ENCODE measurements around the gene TOM1L2. TPM values are rescaled to one million over a fixed set of nuclear protein-coding genes. Genes with fewer than 3 reads are reported as not detected.

TOM1L2 gene
- total and polyA plus RNA-seq, 2 of the 4 experiments (the other 2 are of a cell fraction): 34.4 to 51.7 TPM

- in situ Hi-C loops (cut with MboI; ENCODE audit: low sequenced_read_pairs): no loop called here
- 80% methylated on average over 3 of the region's 9 CpGs; no CpG with 5 or more reads in 1 of the 2 experiments for WGBS, 2 experiments (ENCODE audit: extremely low coverage in 2 of 2, insufficient read length in 1 of 2)
- peaks cover 2% of the 10 kb centered on the region; the same call in 1 of the 2 replicates for H3K4me1 ChIP-seq (ENCODE audit: control insufficient read depth, insufficient read depth, low read length)
- H3K23ac ChIP-seq (ENCODE audit: low read depth, low read length): no peak overlapping the region
- no peaks in the 10 kb centered on the region; the same call in 1 of the 2 replicates for H3K27me3 ChIP-seq (ENCODE audit: control insufficient read depth, insufficient read depth, low read length)
- no peak overlapping the region for H3K4ac ChIP-seq (ENCODE audit: low read depth, low read length)
- H4K20me1 ChIP-seq (ENCODE audit: insufficient read depth, low read length): no peaks in the 10 kb centered on the region
- ATAC-seq (ENCODE audit: low read depth): no peak
- H3K18ac ChIP-seq (ENCODE audit: low read depth, low read length): no peak overlapping the region
- no peak overlapping the region for H4K5ac ChIP-seq (ENCODE audit: low read depth, low read length)
- no peak overlapping the region for H3K27ac ChIP-seq (ENCODE audit: insufficient read depth, low read length)
- H3K4me2 ChIP-seq (ENCODE audit: low read depth, low read length): no peak overlapping the region
- no peak overlapping the region for H2AK5ac ChIP-seq (ENCODE audit: low read depth, low read length)
- no peak overlapping the region for H2BK120ac ChIP-seq (ENCODE audit: low read depth, low read length)
- no peak overlapping the region for H3K9ac ChIP-seq (ENCODE audit: low read depth, low read length)
- H3K4me3 ChIP-seq (ENCODE audit: insufficient read depth, low read depth, low read length): no peak overlapping the region
- DNase-seq: no peak
- H2BK5ac ChIP-seq (ENCODE audit: low read depth, low read length, poor library complexity, severe bottlenecking): no peak overlapping the region
- H4K8ac ChIP-seq (ENCODE audit: low read depth in 2 of 2, low read length in 2 of 2): no peak overlapping the region
- intact Hi-C loops (cut with micrococcal nuclease): no loop called here
- ChIA-PET POLR2A (ENCODE audit: unreplicated experiment) (no interaction called here), CTCF (no interaction called here)
- H2AK9ac ChIP-seq (replicated peaks; ENCODE audit: low read depth, low read length, poor library complexity): no peak overlapping the region
- H3K36me3 ChIP-seq (ENCODE audit: control insufficient read depth, insufficient read depth, low read length): no peaks in the 10 kb centered on the region
- no peak overlapping the region for H3K14ac ChIP-seq (replicated peaks; ENCODE audit: low read depth, low read length)
- no peak overlapping the region for H2AFZ ChIP-seq (replicated peaks; ENCODE audit: low read length, poor library complexity)
- no peak overlapping the region for H2BK20ac ChIP-seq (ENCODE audit: low read depth, low read length)
- dilution Hi-C loops (cut with HindIII; ENCODE audit: low sequenced_read_pairs, unreplicated experiment): no loop called here
- H4K91ac ChIP-seq (ENCODE audit: insufficient read depth, low read depth, low read length): no peak overlapping the region
- no peaks in the 10 kb centered on the region for H3K9me1 ChIP-seq (ENCODE audit: insufficient read depth, low read length)
- H2BK15ac ChIP-seq (ENCODE audit: low read depth, low read length): no peak overlapping the region
- H3K56ac ChIP-seq (ENCODE audit: extremely low read depth, insufficient read depth, low read length): no peak overlapping the region
- no peaks in the 10 kb centered on the region for H3K79me1 ChIP-seq (ENCODE audit: low read depth in 1 of 2, low read length in 2 of 2)
- H3K9me3 ChIP-seq (ENCODE audit: control insufficient read depth, insufficient read depth, low read length): no peaks in the 10 kb centered on the region
- BruUV-seq (replicated peaks): no TSS peak
- TF ChIP-seq, protein P1, sequence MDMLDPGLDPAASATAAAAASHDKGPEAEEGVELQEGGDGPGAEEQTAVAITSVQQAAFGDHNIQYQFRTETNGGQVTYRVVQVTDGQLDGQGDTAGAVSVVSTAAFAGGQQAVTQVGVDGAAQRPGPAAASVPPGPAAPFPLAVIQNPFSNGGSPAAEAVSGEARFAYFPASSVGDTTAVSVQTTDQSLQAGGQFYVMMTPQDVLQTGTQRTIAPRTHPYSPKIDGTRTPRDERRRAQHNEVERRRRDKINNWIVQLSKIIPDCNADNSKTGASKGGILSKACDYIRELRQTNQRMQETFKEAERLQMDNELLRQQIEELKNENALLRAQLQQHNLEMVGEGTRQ (IDR thresholded peaks at IDR 0.05; ENCODE audit: low read depth, low read length): no peak
- TF ChIP-seq POLR2A (IDR thresholded peaks at IDR 0.05; ENCODE audit: low read depth, low read length) (no peak), RCOR1 (IDR thresholded peaks at IDR 0.05; ENCODE audit: insufficient replicate concordance, low read length) (no peak), BHLHE40 (IDR thresholded peaks at IDR 0.05; ENCODE audit: low read depth, low read length) (no peak), MAZ (IDR thresholded peaks at IDR 0.05; ENCODE audit: borderline replicate concordance, low read depth, low read length) (no peak)
Measured at GRCh38 chr17:17981330-17981729, 9.1 kb upstream of the TOM1L2 start.

Measured in IMR-90 (cell line).